Bronchial epithelial cell (primary cell): ENCODE results near the gene SCN8A. TPM values are rescaled to one million over a fixed set of nuclear protein-coding genes. Genes with fewer than 3 reads are reported as not detected.
"Not testable (repeated sequence)": the region's sequence is repeated elsewhere in the genome, so short reads cannot be mapped to it uniquely, and the experiment has no call there.

Source experiments
- DNase-seq: peaks from one replicate; pipeline ENCODE4 v3.0.0-alpha.2; 2010; ENCODE audit warnings: low read depth
- FAIRE-seq: peaks from 2 replicates; lab custom pipeline; 2011; peaks lifted over from hg19 to GRCh38; lab: Jason Lieb, UNC
- H3K27me3 ChIP-seq: 2 replicates; pipeline ENCODE4 v1.5.1; 2011; ENCODE audit warnings: low read length; ENCODE audit not compliant: control insufficient read depth, insufficient read depth
- H3K36me3 ChIP-seq: 2 replicates; pipeline ENCODE4 v1.5.1; 2011; ENCODE audit warnings: low read length; ENCODE audit not compliant: control insufficient read depth, insufficient read depth
- H3K4me3 ChIP-seq: 2 replicates; pipeline ENCODE4 v1.5.1; 2011; ENCODE audit warnings: mild to moderate bottlenecking, low read depth, low read length, control low read depth
- CTCF ChIP-seq: IDR thresholded peaks from 2 replicates; pipeline ENCODE4 v1.5.1; 2011; ENCODE audit warnings: mild to moderate bottlenecking, moderate library complexity, low read length, control low read depth, inconsistent platforms; ENCODE audit not compliant: insufficient read depth, severe bottlenecking
- total RNA-seq: library from RNA; depleted of rRNA; stranded (reverse); fragments of >200 nt; gene quantifications from 2 replicates; pipeline ENCODE4 v1.2.1, GENCODE V29; 2014

The SCN8A gene
- total RNA-seq, 1 donor from 2014 or later: under 0.01 TPM

DNA sequence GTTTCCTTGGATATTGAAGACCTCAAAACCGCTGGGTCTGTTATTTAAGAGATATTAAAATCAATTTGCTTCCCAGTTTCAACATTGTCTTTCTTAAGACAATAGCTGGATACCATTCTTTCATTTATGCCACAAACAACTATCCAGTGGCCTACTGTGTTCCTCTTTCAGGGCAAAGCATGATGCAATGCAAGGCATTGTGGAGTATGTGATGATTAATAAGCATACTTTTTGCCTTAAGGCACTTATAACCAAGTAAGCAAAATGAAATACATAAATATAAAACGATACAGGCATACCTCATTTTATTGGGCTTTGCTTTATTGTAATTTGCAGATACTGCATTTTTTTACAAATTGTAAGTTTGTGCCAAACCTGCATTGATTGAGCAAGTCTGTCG lies 45.5 kb downstream of the SCN8A start:
- H3K27me3 ChIP-seq: no peaks in the 10 kb centered on the region
- no peak for FAIRE-seq
- peak; percentile 80 for DNase-seq
- TF ChIP-seq CTCF: no peak
- no peak overlapping the region for H3K4me3 ChIP-seq
- H3K36me3 ChIP-seq: no peaks in the 10 kb centered on the region

DNA sequence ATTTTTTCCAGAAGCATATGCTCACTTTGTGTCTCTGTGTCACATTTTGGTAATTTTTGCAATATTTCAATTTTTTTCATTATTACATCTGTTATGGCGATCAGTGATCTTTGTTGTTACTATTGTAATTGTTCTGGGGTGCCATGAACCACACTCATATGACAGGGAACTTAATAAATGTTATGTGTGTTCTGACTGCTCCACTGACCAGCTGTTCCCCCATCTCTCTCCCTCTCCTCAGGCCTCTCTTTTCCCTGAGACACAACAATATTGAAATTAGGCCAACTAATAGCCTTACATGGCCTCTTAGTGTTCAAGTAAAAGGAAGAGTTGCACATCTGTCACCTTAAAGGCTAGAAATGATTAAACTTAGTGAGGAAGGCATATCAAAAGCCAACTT lies 46.0 kb downstream of the SCN8A start:
- H3K4me3 ChIP-seq: no peak overlapping the region
- FAIRE-seq: no peak
- TF ChIP-seq CTCF: no peak
- no peaks in the 10 kb centered on the region for H3K27me3 ChIP-seq
- no peaks in the 10 kb centered on the region for H3K36me3 ChIP-seq
- DNase-seq: no peak

DNA sequence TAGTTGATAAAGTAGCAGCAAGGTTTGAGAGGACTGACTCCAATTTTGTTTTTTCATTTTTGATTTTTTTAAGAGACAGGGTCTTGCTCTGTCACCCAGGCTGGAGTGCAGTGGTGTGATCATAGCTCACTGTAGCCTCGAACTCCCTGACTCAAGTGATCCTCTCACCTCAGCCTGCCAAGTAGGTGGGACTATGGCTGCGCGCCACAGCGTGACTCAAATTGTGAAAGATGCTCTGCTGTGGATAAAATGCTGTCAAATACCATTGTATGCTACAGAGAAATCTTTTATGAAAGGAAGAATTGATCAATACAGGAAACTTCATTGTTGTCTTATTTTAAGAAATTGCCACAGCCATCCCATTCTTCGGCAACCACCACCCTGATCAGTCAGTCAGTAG lies 48.3 kb downstream of the SCN8A start:
- no peak for FAIRE-seq
- Histone ChIP-seq H3K36me3 (no peaks in the 10 kb centered on the region), H3K27me3 (no peaks in the 10 kb centered on the region), H3K4me3 (no peak overlapping the region)
- TF ChIP-seq CTCF: no peak
- no peak for DNase-seq

GRCh38 chr12:51642286-51642685 lies 51.3 kb downstream of the SCN8A start:
- TF ChIP-seq CTCF: no peak
- FAIRE-seq (no peak), DNase-seq (no peak)
- H3K4me3 ChIP-seq: no peak overlapping the region
- H3K36me3 ChIP-seq: no peaks in the 10 kb centered on the region
- H3K27me3 ChIP-seq: no peaks in the 10 kb centered on the region

GRCh38 chr12:51643951-51644350 lies 52.9 kb downstream of the SCN8A start:
- TF ChIP-seq CTCF: no peak
- Histone ChIP-seq H3K36me3 (no peaks in the 10 kb centered on the region), H3K27me3 (no peaks in the 10 kb centered on the region), H3K4me3 (no peak overlapping the region)
- FAIRE-seq: no peak
- DNase-seq: no peak

DNA sequence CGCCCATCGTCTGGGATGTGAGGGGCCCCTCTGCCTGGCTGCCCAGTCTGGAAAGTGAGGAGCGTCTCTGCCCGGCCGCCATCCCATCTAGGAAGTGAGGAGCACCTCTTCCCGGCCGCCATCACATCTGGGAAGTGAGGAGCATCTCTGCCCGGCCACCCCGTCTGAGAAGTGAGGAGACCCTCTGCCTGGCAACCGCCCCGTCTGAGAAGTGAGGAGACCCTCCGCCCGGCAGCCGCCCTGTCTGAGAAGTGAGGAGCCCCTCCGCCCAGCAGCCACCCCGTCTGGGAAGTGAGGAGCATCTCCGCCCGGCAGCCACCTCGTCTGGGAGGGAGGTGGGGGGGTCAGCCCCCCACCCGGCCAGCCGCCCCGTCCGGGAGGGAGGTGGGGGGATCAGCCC lies 53.7 kb downstream of the SCN8A start:
- FAIRE-seq, H3K36me3 ChIP-seq, DNase-seq, H3K4me3 ChIP-seq, H3K27me3 ChIP-seq: not testable (repeated sequence)
